GM23338 (cell line): Measurements from ENCODE around the gene BCAM.

ENCODE experiments used
- EZH2 ChIP-seq: fragments of 200-600 bp; sonication (generic); IDR thresholded peaks from one replicate; pipeline ENCODE4 v1.8.0; 2017; ENCODE audit warnings: antibody characterized with exemption, mild to moderate bottlenecking, low read depth; ENCODE audit not compliant: unreplicated experiment
- EZH2phosphoT487 ChIP-seq: fragments of 200-600 bp; sonication (generic); IDR thresholded peaks from one replicate; pipeline ENCODE4 v1.8.1; 2018; ENCODE audit warnings: antibody characterized with exemption; ENCODE audit not compliant: unreplicated experiment
- POLR2AphosphoS5 ChIP-seq: IDR thresholded peaks from 2 replicates; pipeline ENCODE4 v1.6.1; 2016; ENCODE audit warnings: antibody characterized with exemption, low read depth
- TF ChIP-seq, protein P1 (sequence below), 2 experiments: fragments of 200-600 bp in 1 of 2; sonication (generic) in 1 of 2; conservative IDR thresholded peaks; 2 replicates each; pipeline versions ENCODE4 v1.5.1 to v1.6.1; 2016 to 2017; ENCODE audit warnings: antibody characterized with exemption in 2 of 2, low read depth in 2 of 2, mild to moderate bottlenecking in 2 of 2, moderate library complexity in 1 of 2
- TF ChIP-seq, protein P2 (sequence below): IDR thresholded peaks from one replicate; pipeline ENCODE4 v1.6.1; 2018; ENCODE audit warnings: antibody characterized with exemption; ENCODE audit not compliant: unreplicated experiment

DNA sequence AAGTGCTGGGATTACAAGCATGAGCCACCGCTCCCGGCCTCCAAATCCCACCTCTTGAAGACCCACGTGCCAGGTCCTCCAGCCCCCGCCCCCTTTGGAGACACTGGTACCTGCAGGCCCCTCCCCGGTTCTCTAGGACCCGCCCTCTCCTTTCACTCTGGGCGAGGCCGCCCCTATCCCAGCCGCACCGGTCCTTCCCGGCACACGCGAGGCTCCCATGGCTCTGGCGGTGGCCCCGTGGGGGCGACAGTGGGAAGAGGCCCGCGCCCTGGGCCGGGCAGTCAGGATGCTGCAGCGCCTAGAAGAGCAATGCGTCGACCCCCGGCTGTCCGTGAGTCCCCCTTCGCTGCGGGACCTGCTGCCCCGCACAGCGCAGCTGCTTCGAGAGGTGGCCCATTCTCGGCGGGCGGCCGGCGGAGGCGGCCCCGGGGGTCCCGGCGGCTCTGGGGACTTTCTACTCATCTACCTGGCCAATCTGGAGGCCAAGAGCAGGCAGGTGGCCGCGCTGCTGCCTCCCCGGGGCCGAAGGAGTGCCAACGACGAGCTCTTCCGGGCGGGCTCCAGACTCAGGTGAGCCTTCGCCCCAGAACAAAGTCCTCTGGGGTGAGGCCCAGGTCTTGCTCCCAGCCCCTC, 31.1 kb upstream of the BCAM start, which contains the start of gene CBLC:
- TF ChIP-seq, protein P1, sequence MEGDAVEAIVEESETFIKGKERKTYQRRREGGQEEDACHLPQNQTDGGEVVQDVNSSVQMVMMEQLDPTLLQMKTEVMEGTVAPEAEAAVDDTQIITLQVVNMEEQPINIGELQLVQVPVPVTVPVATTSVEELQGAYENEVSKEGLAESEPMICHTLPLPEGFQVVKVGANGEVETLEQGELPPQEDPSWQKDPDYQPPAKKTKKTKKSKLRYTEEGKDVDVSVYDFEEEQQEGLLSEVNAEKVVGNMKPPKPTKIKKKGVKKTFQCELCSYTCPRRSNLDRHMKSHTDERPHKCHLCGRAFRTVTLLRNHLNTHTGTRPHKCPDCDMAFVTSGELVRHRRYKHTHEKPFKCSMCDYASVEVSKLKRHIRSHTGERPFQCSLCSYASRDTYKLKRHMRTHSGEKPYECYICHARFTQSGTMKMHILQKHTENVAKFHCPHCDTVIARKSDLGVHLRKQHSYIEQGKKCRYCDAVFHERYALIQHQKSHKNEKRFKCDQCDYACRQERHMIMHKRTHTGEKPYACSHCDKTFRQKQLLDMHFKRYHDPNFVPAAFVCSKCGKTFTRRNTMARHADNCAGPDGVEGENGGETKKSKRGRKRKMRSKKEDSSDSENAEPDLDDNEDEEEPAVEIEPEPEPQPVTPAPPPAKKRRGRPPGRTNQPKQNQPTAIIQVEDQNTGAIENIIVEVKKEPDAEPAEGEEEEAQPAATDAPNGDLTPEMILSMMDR (conservative IDR thresholded peaks at IDR 0.05; ENCODE audit: low read depth in 2 of 2) = peak in 1 of 2 experiments; percentile 27; a peak in 3 of 4 replicates
- TF ChIP-seq, protein P2, sequence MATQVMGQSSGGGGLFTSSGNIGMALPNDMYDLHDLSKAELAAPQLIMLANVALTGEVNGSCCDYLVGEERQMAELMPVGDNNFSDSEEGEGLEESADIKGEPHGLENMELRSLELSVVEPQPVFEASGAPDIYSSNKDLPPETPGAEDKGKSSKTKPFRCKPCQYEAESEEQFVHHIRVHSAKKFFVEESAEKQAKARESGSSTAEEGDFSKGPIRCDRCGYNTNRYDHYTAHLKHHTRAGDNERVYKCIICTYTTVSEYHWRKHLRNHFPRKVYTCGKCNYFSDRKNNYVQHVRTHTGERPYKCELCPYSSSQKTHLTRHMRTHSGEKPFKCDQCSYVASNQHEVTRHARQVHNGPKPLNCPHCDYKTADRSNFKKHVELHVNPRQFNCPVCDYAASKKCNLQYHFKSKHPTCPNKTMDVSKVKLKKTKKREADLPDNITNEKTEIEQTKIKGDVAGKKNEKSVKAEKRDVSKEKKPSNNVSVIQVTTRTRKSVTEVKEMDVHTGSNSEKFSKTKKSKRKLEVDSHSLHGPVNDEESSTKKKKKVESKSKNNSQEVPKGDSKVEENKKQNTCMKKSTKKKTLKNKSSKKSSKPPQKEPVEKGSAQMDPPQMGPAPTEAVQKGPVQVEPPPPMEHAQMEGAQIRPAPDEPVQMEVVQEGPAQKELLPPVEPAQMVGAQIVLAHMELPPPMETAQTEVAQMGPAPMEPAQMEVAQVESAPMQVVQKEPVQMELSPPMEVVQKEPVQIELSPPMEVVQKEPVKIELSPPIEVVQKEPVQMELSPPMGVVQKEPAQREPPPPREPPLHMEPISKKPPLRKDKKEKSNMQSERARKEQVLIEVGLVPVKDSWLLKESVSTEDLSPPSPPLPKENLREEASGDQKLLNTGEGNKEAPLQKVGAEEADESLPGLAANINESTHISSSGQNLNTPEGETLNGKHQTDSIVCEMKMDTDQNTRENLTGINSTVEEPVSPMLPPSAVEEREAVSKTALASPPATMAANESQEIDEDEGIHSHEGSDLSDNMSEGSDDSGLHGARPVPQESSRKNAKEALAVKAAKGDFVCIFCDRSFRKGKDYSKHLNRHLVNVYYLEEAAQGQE = no peak
- peak; percentile 89 for TF ChIP-seq POLR2AphosphoS5
- no peak for TF ChIP-seq EZH2phosphoT487
- TF ChIP-seq EZH2 = no peak
